Measurements from ENCODE around the gene PEX26. TPM values are rescaled to one million over a fixed set of nuclear protein-coding genes. Genes with fewer than 3 reads are reported as not detected.

Gene PEX26
- polyA plus RNA-seq, 1 donor from 2014 or later = 30.2 TPM

GRCh38 chr22:18111759-18112330 lies 34.1 kb downstream of the PEX26 start:
- no peaks in the 10 kb centered on the region for H3K9me2 ChIP-seq (ENCODE audit: insufficient read depth, low read length)
- peaks cover 27% of the 10 kb centered on the region for H3K27me3 ChIP-seq (ENCODE audit: insufficient read depth, low read depth, low read length)
- no peak for TF ChIP-seq POLR2AphosphoS5 (IDR thresholded peaks at IDR 0.05)
- TF ChIP-seq REST (IDR thresholded peaks at IDR 0.05; ENCODE audit: borderline replicate concordance) = no peak
- TF ChIP-seq CTCF (IDR thresholded peaks at IDR 0.05; ENCODE audit: poor library complexity, severe bottlenecking) = no peak
- TF ChIP-seq SMC3 (conservative IDR thresholded peaks at IDR 0.05; ENCODE audit: poor library complexity) = no peak
- TF ChIP-seq TAF1 (IDR thresholded peaks at IDR 0.05; ENCODE audit: low read depth) = no peak
- TF ChIP-seq MXI1 (conservative IDR thresholded peaks at IDR 0.05; ENCODE audit: poor library complexity, severe bottlenecking) = no peak
- no peak for TF ChIP-seq EZH2 (IDR thresholded peaks at IDR 0.05; ENCODE audit: borderline replicate concordance, insufficient read depth, low read length, poor library complexity, severe bottlenecking)
- TF ChIP-seq RAD21 (conservative IDR thresholded peaks at IDR 0.05) = no peak
- no peak for TF ChIP-seq EP300 (conservative IDR thresholded peaks at IDR 0.05; ENCODE audit: poor library complexity, severe bottlenecking)
- no peak overlapping the region for H3K4me3 ChIP-seq (ENCODE audit: low read length)
- no peak overlapping the region for H3K4me2 ChIP-seq (ENCODE audit: low read length)
- H3K27ac ChIP-seq (ENCODE audit: low read length) = no peak overlapping the region
- H2AFZ ChIP-seq (ENCODE audit: low read depth, low read length) = no peak overlapping the region
- no peaks in the 10 kb centered on the region for H3K9me3 ChIP-seq (ENCODE audit: low read length)
- no peaks in the 10 kb centered on the region for H4K20me1 ChIP-seq (ENCODE audit: insufficient read depth)
- no peaks in the 10 kb centered on the region for H3K79me2 ChIP-seq (replicated peaks; ENCODE audit: insufficient read depth, low read length)
- no peak overlapping the region for H3K9ac ChIP-seq (ENCODE audit: low read length)
- no peaks in the 10 kb centered on the region for H3K36me3 ChIP-seq (ENCODE audit: insufficient read depth, low read length)
- no peaks in the 10 kb centered on the region for H3F3A ChIP-seq (ENCODE audit: insufficient read depth, low read length, poor library complexity, severe bottlenecking)

- peaks cover 27% of the 10 kb centered on the region for H3K27me3 ChIP-seq (ENCODE audit: insufficient read depth, low read depth, low read length)
- H2AFZ ChIP-seq (ENCODE audit: low read depth, low read length) = no peak overlapping the region
- H3K9ac ChIP-seq (ENCODE audit: low read length) = no peak overlapping the region
- no peaks in the 10 kb centered on the region for H3K36me3 ChIP-seq (ENCODE audit: insufficient read depth, low read length)
- H3K4me2 ChIP-seq (ENCODE audit: low read length) = no peak overlapping the region
- H3K9me3 ChIP-seq (ENCODE audit: low read length) = no peaks in the 10 kb centered on the region
- no peak overlapping the region for H3K27ac ChIP-seq (ENCODE audit: low read length)
- H3K4me3 ChIP-seq (ENCODE audit: low read length) = no peak overlapping the region
- TF ChIP-seq POLR2AphosphoS5 (IDR thresholded peaks at IDR 0.05) = no peak
- no peak for TF ChIP-seq EZH2 (IDR thresholded peaks at IDR 0.05; ENCODE audit: borderline replicate concordance, insufficient read depth, low read length, poor library complexity, severe bottlenecking)
- no peak for TF ChIP-seq TAF1 (IDR thresholded peaks at IDR 0.05; ENCODE audit: low read depth)
- TF ChIP-seq RAD21 (conservative IDR thresholded peaks at IDR 0.05) = no peak
- no peak for TF ChIP-seq CTCF (IDR thresholded peaks at IDR 0.05; ENCODE audit: poor library complexity, severe bottlenecking)
- TF ChIP-seq SMC3 (conservative IDR thresholded peaks at IDR 0.05; ENCODE audit: poor library complexity) = no peak
- no peak for TF ChIP-seq MXI1 (conservative IDR thresholded peaks at IDR 0.05; ENCODE audit: poor library complexity, severe bottlenecking)
- no peak for TF ChIP-seq EP300 (conservative IDR thresholded peaks at IDR 0.05; ENCODE audit: poor library complexity, severe bottlenecking)
- no peak for TF ChIP-seq REST (IDR thresholded peaks at IDR 0.05; ENCODE audit: borderline replicate concordance)
- H4K20me1 ChIP-seq (ENCODE audit: insufficient read depth) = no peaks in the 10 kb centered on the region
- H3K9me2 ChIP-seq (ENCODE audit: insufficient read depth, low read length) = no peaks in the 10 kb centered on the region
- H3K79me2 ChIP-seq (replicated peaks; ENCODE audit: insufficient read depth, low read length) = no peaks in the 10 kb centered on the region
- no peaks in the 10 kb centered on the region for H3F3A ChIP-seq (ENCODE audit: insufficient read depth, low read length, poor library complexity, severe bottlenecking)
Measured at GRCh38 chr22:18112440-18112839, 34.6 kb downstream of the PEX26 start.

Data from neural cell (in vitro differentiated cells).